Lower leg skin (tissue), 4 donors: ENCODE measurements around the gene OCLN. TPM values are rescaled to one million over a fixed set of nuclear protein-coding genes. Genes with fewer than 3 reads are reported as not detected.
"Not testable (repeated sequence)": the region's sequence is repeated elsewhere in the genome, so short reads cannot be mapped to it uniquely, and the experiment has no call there.

Experiments
- DNase-seq, 2 donors: peaks; one replicate each; pipeline ENCODE4 v3.0.0-alpha.2; 2019; ENCODE audit warnings: low spot score in 2 of 2
- H3K4me3 ChIP-seq: fragments of 200-600 bp; sonication (generic); 2 replicates; pipeline ENCODE4 v1.5.1; 2017; ENCODE audit warnings: mild to moderate bottlenecking, low read depth; ENCODE audit not compliant: poor library complexity, severe bottlenecking
- POLR2A ChIP-seq, 2 donors: fragments of 450-650 bp; IDR thresholded peaks; one replicate each; pipeline ENCODE4 v1.6.1; 2016 to 2017; ENCODE audit warnings: antibody characterized with exemption in 2 of 2, mild to moderate bottlenecking in 1 of 2, moderate library complexity in 1 of 2
- WGBS, 2 donors: methylation state at CpG; one replicate each; pipeline ENCODE4 v1.1.5; 2018; 5-methylcytosine and 5-hydroxymethylcytosine counted together
- intact Hi-C: fragments of 100-400 bp; cut with DNase I; formaldehyde crosslinking; loops from one replicate; pipeline ENCODE4 v1.15.0; 2023; ENCODE audit warnings: low total_unique reads
- total RNA-seq, 4 donors: library from RNA; depleted of rRNA; stranded (reverse); fragments of >200 nt; gene quantifications; one replicate each; pipeline ENCODE4 v1.1.0, GENCODE V29; 2016
- TF ChIP-seq, protein P1 (sequence below), 3 donors: fragments of 450-650 bp; IDR thresholded peaks; one replicate each; pipeline ENCODE4 v1.5.1; 2016; ENCODE audit warnings: antibody characterized with exemption in 3 of 3, mild to moderate bottlenecking in 3 of 3, moderate library complexity in 2 of 3

OCLN gene
- total RNA-seq, 4 donors from 2014 or later = 71.0 to 102 (median 89.6) TPM

- no peak for DNase-seq
- H3K4me3 ChIP-seq = no peak overlapping the region
- WGBS, 2 donors = 93 to 98% methylated on average over 1 of the region's 1 CpG
- TF ChIP-seq, protein P1, sequence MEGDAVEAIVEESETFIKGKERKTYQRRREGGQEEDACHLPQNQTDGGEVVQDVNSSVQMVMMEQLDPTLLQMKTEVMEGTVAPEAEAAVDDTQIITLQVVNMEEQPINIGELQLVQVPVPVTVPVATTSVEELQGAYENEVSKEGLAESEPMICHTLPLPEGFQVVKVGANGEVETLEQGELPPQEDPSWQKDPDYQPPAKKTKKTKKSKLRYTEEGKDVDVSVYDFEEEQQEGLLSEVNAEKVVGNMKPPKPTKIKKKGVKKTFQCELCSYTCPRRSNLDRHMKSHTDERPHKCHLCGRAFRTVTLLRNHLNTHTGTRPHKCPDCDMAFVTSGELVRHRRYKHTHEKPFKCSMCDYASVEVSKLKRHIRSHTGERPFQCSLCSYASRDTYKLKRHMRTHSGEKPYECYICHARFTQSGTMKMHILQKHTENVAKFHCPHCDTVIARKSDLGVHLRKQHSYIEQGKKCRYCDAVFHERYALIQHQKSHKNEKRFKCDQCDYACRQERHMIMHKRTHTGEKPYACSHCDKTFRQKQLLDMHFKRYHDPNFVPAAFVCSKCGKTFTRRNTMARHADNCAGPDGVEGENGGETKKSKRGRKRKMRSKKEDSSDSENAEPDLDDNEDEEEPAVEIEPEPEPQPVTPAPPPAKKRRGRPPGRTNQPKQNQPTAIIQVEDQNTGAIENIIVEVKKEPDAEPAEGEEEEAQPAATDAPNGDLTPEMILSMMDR (IDR thresholded peaks at IDR 0.05) = no peak
- no peak for TF ChIP-seq POLR2A (IDR thresholded peaks at IDR 0.05)
- intact Hi-C loops = no loop called here
These were observed 12.7 kb downstream of the OCLN start for GRCh38 chr5:69505306-69505705.

DNA sequence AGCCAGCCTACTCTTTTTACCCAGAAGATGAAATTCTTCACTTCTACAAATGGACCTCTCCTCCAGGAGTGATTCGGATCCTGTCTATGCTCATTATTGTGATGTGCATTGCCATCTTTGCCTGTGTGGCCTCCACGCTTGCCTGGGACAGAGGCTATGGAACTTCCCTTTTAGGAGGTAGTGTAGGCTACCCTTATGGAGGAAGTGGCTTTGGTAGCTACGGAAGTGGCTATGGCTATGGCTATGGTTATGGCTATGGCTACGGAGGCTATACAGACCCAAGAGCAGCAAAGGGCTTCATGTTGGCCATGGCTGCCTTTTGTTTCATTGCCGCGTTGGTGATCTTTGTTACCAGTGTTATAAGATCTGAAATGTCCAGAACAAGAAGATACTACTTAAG, 16.6 kb downstream of the OCLN start:
- H3K4me3 ChIP-seq = no peak overlapping the region
- intact Hi-C loops = no loop called here
- no peak for DNase-seq
- 92 to 96% methylated on average over 6 of the region's 6 CpGs for WGBS, 2 donors
- TF ChIP-seq, protein P1 (IDR thresholded peaks at IDR 0.05) = no peak
- TF ChIP-seq POLR2A (IDR thresholded peaks at IDR 0.05) = no peak

DNA sequence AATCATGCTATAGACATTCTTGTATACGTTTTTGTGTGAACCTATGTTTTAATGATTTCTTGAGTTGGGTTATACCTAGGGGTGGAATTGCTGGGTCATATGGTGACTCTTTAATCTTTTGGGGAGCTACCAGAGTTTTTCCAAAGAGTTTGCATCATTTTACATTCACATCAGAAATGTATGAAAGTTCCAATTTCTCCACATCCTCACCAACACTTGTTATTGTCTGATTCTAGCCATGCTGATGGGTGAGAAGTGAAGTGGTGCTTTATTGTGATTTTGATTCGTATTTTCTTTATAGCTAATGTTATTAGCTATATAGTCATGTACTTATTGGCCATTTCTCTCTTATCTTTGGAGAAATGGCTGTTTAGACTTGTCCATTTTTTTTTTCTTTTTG, 18.1 kb downstream of the OCLN start:
- no peak for DNase-seq
- no peak for TF ChIP-seq POLR2A (IDR thresholded peaks at IDR 0.05)
- TF ChIP-seq, protein P1 (IDR thresholded peaks at IDR 0.05) = no peak
- H3K4me3 ChIP-seq = no peak overlapping the region
- intact Hi-C loops = no loop called here
- 79 to 89% methylated on average over 2 of the region's 2 CpGs for WGBS, 2 donors

GRCh38 chr5:69512740-69513260, 20.2 kb downstream of the OCLN start:
- TF ChIP-seq, protein P1 (IDR thresholded peaks at IDR 0.05) = no peak
- no peak for TF ChIP-seq POLR2A (IDR thresholded peaks at IDR 0.05)
- intact Hi-C loops = no loop called here
- DNase-seq = no peak
- no peak overlapping the region for H3K4me3 ChIP-seq
- WGBS, 2 donors = 82 to 86% methylated on average over 2 of the region's 2 CpGs

- H3K4me3 ChIP-seq, DNase-seq, intact Hi-C loops: not testable (repeated sequence)
- WGBS, 2 donors = 99 to 100% methylated on average over 9 to 14 of the region's 30 CpGs
These were observed 23.0 kb downstream of the OCLN start for GRCh38 chr5:69515570-69515969.

DNA sequence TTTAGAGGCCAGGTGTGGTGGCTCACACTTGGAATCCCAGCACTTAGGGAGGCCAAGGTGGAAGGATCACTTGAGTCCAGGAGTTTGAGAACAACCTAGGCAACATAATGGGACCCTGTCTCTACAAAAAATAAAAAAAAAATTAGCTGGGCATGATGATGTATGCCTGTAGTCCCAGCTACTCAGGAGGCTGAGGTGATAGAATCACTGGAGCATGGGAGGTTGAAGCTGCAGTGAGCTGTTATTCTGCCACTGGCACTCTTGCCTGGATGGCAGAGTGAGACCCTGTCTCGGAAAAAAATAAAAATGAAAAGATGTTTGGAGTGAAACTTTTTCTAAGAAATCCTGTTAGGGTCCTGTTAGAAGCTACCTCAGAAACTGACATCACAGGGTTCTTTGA, 24.2 kb downstream of the OCLN start:
- H3K4me3 ChIP-seq = no peak overlapping the region
- TF ChIP-seq POLR2A (IDR thresholded peaks at IDR 0.05) = no peak
- TF ChIP-seq, protein P1 (IDR thresholded peaks at IDR 0.05) = no peak
- intact Hi-C loops = no loop called here
- WGBS, 2 donors = 82 to 94% methylated on average over 1 of the region's 1 CpG
- no peak for DNase-seq
